Measurements from ENCODE around the gene PRKCG. TPM values are rescaled to one million over a fixed set of nuclear protein-coding genes. Genes with fewer than 3 reads are reported as not detected.

The PRKCG gene
- total RNA-seq, 6 experiments from 2014 or later: 0.23 to 0.28 TPM; not detected in 4

DNA sequence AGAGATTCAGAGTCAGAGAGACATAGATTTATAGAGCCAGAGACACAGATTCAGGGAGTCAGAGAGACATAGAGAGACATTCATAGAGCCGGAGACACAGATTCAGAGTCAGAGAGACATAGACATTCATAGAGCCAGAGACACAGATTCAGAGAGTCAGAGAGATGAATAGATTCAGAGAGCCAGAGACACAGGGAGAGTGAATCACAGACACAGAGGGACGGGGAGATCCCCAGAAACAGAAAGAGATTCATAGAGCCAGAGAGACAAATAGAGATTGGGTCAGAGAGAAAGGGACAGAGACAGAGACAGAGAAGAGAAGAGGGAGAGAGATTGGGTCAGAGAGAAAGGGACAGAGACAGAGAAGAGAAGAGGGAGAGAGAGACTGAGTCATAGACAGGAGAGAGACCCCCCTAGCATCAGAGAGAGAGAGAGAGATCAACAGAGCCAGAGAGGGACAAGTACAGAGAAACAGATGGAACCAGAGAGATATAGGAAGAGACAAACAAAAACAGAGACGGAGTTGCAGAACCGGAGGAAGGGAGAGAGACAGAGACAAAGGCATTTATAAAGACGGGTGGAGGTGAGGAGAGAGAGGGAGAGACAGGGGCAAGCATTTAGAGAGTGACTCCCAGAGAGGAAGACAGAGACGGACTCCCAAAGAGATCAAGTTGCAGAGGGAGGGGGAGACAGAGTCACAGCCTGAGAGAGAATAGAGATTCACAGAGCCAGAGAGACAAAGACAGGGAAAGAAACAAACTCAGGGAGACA lies 1.1 kb upstream of the PRKCG start:
- peaks cover 38% of the 10 kb centered on the region for H3K27me3 Mint-ChIP-seq (ENCODE audit: insufficient read depth)
- peaks cover 17% of the 10 kb centered on the region for H3K4me1 Mint-ChIP-seq (ENCODE audit: low read depth)
- TF ChIP-seq, protein P1, sequence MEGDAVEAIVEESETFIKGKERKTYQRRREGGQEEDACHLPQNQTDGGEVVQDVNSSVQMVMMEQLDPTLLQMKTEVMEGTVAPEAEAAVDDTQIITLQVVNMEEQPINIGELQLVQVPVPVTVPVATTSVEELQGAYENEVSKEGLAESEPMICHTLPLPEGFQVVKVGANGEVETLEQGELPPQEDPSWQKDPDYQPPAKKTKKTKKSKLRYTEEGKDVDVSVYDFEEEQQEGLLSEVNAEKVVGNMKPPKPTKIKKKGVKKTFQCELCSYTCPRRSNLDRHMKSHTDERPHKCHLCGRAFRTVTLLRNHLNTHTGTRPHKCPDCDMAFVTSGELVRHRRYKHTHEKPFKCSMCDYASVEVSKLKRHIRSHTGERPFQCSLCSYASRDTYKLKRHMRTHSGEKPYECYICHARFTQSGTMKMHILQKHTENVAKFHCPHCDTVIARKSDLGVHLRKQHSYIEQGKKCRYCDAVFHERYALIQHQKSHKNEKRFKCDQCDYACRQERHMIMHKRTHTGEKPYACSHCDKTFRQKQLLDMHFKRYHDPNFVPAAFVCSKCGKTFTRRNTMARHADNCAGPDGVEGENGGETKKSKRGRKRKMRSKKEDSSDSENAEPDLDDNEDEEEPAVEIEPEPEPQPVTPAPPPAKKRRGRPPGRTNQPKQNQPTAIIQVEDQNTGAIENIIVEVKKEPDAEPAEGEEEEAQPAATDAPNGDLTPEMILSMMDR (IDR thresholded peaks at IDR 0.05): no peak
- no peak for DNase-seq
- H3K4me3 Mint-ChIP-seq: no peak overlapping the region
- H3K36me3 Mint-ChIP-seq (ENCODE audit: low read depth): peaks cover 15% of the 10 kb centered on the region
- H3K9me3 Mint-ChIP-seq: no peaks in the 10 kb centered on the region
- no peak overlapping the region for H3K27ac Mint-ChIP-seq

DNA sequence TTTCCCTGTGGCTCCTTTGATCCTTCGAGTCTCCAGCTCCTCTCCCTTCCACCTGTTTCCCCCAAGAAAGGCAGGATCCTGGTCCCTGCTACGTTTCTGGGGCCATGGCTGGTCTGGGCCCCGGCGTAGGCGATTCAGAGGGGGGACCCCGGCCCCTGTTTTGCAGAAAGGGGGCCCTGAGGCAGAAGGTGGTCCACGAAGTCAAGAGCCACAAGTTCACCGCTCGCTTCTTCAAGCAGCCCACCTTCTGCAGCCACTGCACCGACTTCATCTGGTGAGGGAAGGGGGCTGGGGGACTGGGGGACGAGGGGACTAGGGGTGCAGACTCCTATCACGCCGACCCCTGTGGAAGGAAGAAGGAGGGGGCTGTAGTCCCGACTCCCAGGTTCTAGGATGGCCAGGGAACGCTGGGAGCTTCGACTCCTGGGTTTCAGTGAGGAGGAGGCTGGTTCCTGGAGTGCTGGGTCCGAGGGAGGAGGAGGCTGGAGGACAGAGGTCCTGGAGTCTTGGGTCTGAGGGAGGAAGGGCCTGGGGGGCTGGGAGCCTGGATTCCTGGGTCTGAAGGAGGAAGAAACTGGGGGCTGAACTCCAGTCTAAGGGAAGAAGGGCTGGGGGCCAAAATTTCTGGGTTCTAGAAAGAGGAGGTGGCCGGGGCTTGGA lies 524 bp downstream of the PRKCG start:
- H3K36me3 Mint-ChIP-seq (ENCODE audit: low read depth): no peaks in the 10 kb centered on the region; the same call in 1 of the 2 replicates
- H3K4me1 Mint-ChIP-seq (ENCODE audit: low read depth): peaks cover 11% of the 10 kb centered on the region
- 0 out of 2 replicates have a peak overlapping the region, but pooled peaks have one; percentile 39 for H3K4me3 Mint-ChIP-seq
- peaks cover 28% of the 10 kb centered on the region for H3K27me3 Mint-ChIP-seq (ENCODE audit: insufficient read depth)
- H3K9me3 Mint-ChIP-seq: no peaks in the 10 kb centered on the region
- H3K27ac Mint-ChIP-seq: no peak overlapping the region
- DNase-seq: no peak
- TF ChIP-seq, protein P1 (IDR thresholded peaks at IDR 0.05): 0 out of 2 replicates have a peak, but pooled peaks have one; percentile 5

DNA sequence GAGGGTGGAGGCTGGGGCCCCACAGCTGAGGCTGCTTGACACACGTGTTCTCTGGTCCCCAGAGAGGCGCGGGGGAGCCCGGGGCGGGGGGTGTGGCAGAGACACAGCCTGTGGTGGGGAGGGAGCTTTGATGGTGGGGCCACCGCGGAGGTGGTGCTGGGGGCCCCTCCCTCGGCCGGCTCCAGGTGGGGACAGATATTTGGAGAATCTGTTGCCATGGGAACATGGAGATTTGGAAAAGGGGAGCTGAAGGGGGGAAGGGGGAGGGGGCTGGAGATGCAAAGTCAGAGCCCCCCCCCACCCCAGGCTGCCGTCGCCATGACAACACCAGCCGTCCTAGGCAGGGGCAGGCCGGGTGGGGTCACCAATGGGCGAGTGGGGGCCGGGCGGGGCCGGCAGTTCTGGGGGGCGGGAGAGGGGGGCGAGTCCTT lies 1.2 kb downstream of the PRKCG start:
- Mint-ChIP-seq H3K4me3 (no peak overlapping the region), H3K4me1 (ENCODE audit: low read depth) (peaks cover 11% of the 10 kb centered on the region), H3K27ac (no peak overlapping the region), H3K27me3 (ENCODE audit: insufficient read depth) (peaks cover 25% of the 10 kb centered on the region), H3K9me3 (no peaks in the 10 kb centered on the region), H3K36me3 (ENCODE audit: low read depth) (no peaks in the 10 kb centered on the region; the same call in 1 of the 2 replicates)
- no peak for DNase-seq
- TF ChIP-seq, protein P1 (IDR thresholded peaks at IDR 0.05): no peak

DNA sequence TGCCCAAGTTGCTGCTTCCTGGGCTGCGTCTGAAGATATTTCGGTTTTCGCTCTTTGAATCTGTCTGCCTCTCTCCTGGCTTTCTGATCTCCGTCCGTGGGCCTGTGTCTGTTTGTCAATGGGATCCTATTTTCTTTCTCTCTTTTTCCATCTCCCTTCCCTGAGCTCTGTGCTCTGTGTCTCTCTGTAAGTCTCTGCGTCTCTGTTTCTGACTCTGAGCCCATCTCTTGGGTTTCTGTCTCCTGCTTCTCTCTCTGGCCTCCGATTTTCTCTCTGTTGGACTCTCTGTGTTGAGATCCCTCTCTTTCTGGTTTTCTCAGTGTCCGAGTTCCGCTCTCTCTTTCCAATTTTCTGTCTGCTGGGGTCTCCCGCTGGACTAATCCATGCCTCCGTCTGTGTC lies 1.7 kb downstream of the PRKCG start:
- Mint-ChIP-seq H3K36me3 (ENCODE audit: low read depth) (no peaks in the 10 kb centered on the region; the same call in 1 of the 2 replicates), H3K9me3 (no peaks in the 10 kb centered on the region), H3K4me3 (peak overlapping the region; percentile 1; the same call in 1 of the 2 replicates), H3K4me1 (ENCODE audit: low read depth) (peaks cover 9% of the 10 kb centered on the region), H3K27me3 (ENCODE audit: insufficient read depth) (peaks cover 23% of the 10 kb centered on the region), H3K27ac (no peak overlapping the region)
- TF ChIP-seq, protein P1 (IDR thresholded peaks at IDR 0.05): no peak
- no peak for DNase-seq

DNA sequence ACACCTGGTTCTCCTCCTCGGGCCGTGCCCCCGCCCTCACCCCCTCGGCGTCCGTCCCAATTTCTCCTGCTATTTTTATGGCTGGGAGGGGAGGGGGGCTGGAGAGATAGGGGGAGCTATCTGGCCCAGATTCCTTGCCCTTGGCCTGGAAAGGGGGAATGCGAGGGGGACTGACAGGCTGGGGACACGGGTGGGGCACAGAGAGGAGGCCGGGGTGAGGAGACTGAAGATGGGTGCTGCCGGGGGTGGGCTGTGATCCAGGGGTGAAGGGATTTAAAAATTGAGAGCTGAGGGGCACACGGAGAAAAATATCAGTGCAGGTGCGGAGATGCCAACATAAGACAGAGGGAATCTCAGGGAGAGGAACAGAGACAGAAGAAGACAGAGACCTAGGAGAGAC lies 2.3 kb downstream of the PRKCG start:
- TF ChIP-seq, protein P1 (IDR thresholded peaks at IDR 0.05): no peak
- Mint-ChIP-seq H3K27me3 (ENCODE audit: insufficient read depth) (peaks cover 26% of the 10 kb centered on the region), H3K9me3 (no peaks in the 10 kb centered on the region), H3K4me3 (no peak overlapping the region), H3K36me3 (ENCODE audit: low read depth) (no peaks in the 10 kb centered on the region; the same call in 1 of the 2 replicates), H3K27ac (no peak overlapping the region), H3K4me1 (ENCODE audit: low read depth) (peaks cover 6% of the 10 kb centered on the region)
- no peak for DNase-seq
